Measurements from ENCODE around the gene CHST2.

CHST2 gene

DNA sequence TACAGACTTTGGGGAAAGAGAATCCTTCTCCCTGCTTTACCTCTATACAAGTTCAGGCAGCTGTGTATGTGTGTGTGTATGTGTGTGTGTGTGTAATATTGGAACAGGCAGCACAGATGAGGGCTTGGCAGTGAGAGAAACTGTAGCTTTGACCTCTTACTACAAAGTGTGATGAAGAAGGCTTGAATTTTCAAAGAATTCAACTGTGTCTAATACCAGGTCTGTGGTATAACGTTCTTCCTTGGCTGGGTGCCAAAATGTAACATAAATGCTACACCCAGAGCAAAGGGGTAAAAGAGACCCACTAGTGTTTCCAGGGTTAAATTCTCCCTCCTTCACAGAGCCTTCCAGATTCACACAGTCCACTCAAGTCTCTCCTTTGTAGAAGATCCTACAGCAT lies 51.1 kb downstream of the CHST2 start:
- DNase-seq, result no peak

DNA sequence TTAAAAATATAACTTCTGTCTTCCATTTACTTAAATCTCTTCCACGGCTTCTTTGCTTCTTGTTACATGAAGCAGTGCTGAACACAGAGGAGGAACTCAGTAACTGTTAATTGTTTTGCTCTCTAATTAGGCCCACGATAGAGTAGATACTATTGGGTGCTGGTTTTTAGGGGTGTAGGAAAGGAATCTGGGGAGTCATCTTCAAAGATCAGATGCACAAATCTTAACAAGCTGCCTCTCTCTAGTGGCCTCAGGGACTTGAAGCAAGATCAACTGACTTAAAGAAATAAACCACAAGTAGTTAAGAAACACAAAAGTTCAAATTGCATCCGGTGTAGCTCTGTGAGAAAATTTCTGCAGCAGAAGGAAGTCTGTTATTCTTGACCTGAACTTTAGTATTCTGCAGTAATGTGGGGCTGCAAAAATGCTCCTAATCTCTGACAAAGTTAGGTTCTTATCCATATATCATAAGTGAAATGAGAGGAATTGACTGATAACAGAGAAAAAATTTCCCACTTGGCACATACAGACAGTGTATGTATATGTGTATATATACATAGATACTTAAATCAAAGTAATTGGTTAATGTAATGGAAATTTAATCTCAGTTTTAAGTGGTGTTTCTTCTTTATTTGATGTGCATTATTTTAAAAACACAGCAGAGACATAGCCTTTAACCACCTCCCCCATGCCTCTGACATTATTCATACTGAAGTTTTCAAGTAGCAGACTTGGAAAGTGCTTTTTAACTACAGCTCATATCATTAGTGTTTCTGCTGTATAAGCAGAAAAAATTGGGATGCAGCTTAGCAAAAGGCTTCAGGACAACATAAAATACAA lies 51.8 kb downstream of the CHST2 start:
- DNase-seq, result no peak

DNA sequence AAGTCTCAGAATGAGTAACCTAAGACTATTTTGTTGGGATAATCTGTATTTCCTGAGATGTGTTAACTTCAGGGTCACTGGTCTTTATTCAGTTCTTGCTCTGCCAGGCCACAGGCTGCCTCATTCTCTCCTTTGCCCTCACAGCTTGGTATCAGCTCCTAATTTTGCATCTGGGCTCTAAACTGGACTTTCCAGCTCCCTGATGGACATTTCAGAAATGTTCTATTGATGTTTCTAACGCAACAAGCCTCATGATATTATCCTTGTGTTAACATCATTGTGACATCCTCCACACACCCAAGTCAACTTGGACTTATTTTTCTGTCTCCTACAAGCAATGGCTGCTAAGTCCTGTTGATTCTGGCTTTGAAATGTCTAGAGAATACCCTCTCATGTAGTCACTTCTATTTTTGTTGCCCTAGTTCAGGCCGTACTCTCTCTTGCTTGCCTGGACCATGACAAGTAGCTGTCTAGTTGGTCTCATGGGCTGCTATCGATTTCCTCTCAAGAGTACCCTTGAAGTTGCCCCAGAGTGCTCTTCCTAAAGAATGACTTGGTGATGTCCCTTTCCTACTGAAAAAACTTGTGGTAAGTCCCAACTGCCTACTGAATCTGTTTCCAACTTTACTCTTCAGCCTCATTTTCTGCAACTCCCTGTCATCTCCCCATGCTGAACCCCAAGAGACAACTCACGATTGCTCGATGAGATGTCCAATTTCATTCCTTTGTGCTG lies 52.7 kb downstream of the CHST2 start:
- DNase-seq, result no peak

DNA sequence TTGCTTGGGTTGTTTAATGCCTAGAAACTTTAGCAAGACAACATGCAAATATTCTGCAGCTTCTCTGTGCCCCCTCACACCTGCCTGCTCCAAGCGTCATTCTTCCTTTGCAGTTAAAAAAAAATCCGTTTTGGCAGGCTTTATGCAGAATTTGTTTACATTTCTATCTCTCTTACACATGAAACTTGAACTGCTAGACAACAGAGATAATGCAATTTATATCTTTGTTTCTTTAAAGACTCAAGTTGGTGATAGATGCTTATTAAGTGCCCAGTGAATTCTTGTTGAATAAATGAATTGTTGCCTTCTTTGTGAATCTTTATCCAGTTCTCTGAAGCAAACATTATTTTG lies 53.2 kb downstream of the CHST2 start:
- DNase-seq, result no peak

DNA sequence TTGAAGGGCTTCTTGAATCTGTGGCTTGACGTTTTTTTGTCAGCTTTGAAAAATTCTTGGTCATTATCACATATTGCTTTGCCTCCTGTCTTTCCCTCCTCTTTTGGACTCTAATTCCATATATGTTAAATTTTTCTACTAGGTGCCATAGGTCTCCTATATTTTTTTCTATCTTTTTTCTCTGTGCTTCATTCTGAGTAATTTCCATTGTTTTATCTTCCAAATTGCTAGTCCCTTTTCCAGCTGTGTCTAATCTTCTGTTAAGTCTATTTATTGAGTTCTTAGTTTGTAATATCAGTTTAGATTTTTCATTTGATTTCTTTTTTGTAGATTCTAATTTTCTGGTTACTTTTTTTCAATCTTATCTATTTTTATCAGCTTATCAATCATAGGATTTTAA lies 53.7 kb downstream of the CHST2 start:
- no peak for DNase-seq

Data from activated CD8-positive, alpha-beta memory T cell treated with anti-CD3 and anti-CD28 coated beads for 24 hours (primary cell).